HepG2 (cell line): ENCODE data around the gene MED12. TPM values are rescaled to one million over a fixed set of nuclear protein-coding genes. Genes with fewer than 3 reads are reported as not detected.

ENCODE experiments used
- CREM ChIP-seq, 2 experiments: sonication (generic) in 1 of 2; formaldehyde crosslinking in 1 of 2; IDR thresholded peaks; 2 replicates each; pipeline versions ENCODE4 v1.4.0 to v1.6.1; 2016 to 2020; ENCODE audit warnings: antibody characterized with exemption in 1 of 2, mild to moderate bottlenecking in 1 of 2, missing genetic modification reagents in 1 of 2
- FOXA1 ChIP-seq, 2 experiments: fragments of 450-650 bp in 1 of 2; sonication (generic) in 1 of 2; formaldehyde crosslinking in 1 of 2; IDR thresholded peaks; 2 replicates each; pipeline versions ENCODE4 v1.4.0 to v1.6.1; 2016 to 2020; ENCODE audit warnings: missing genetic modification reagents in 1 of 2
- FOXK1 ChIP-seq: sonication (generic); formaldehyde crosslinking; IDR thresholded peaks from 2 replicates; pipeline ENCODE4 v1.4.0; 2020; ENCODE audit warnings: low read depth, missing genetic modification reagents, borderline replicate concordance
- FOXO1 ChIP-seq: sonication (generic); formaldehyde crosslinking; IDR thresholded peaks from 2 replicates; pipeline ENCODE4 v1.4.0; 2020; ENCODE audit warnings: missing genetic modification reagents
- GABPB1 ChIP-seq: IDR thresholded peaks from 2 replicates; pipeline ENCODE4 v1.6.1; 2016; ENCODE audit warnings: mild to moderate bottlenecking, missing genetic modification reagents, moderate library complexity, missing compliant biosample characterization
- KDM6A ChIP-seq: IDR thresholded peaks from 2 replicates; pipeline ENCODE4 v1.6.1; 2016; ENCODE audit warnings: low read depth
- KLF13 ChIP-seq: sonication (generic); formaldehyde crosslinking; IDR thresholded peaks from 2 replicates; pipeline ENCODE4 v1.4.0; 2020; ENCODE audit warnings: mild to moderate bottlenecking, missing genetic modification reagents
- MAX ChIP-seq: IDR thresholded peaks from 2 replicates; pipeline ENCODE4 v1.6.1; 2012; ENCODE audit warnings: inconsistent platforms
- MXI1 ChIP-seq: IDR thresholded peaks from 3 replicates; pipeline ENCODE4 v1.6.1; 2012; ENCODE audit warnings: low read depth, low read length, inconsistent platforms, borderline replicate concordance
- MYC ChIP-seq: sonication (generic); formaldehyde crosslinking; IDR thresholded peaks from 2 replicates; pipeline ENCODE4 v1.9.0; 2021; ENCODE audit warnings: missing genetic modification reagents, borderline replicate concordance
- POLR2A ChIP-seq, 2 experiments: IDR thresholded peaks; 2 replicates each; pipeline ENCODE4 v1.6.1; 2011; ENCODE audit warnings: low read depth in 2 of 2, low read length in 2 of 2, mild to moderate bottlenecking in 1 of 2, moderate library complexity in 1 of 2; ENCODE audit not compliant: insufficient read depth in 1 of 2
- PRPF4 ChIP-seq: fragments of 200-400 bp; formaldehyde crosslinking; IDR thresholded peaks from 2 replicates; pipeline ENCODE4 v1.6.1; 2016; ENCODE audit warnings: low read length, low read depth; ENCODE audit not compliant: poor library complexity, severe bottlenecking
- RXRA ChIP-seq: sonication (generic); formaldehyde crosslinking; IDR thresholded peaks from 2 replicates; pipeline ENCODE4 v1.5.1; 2020; ENCODE audit warnings: missing genetic modification reagents
- SPEN ChIP-seq: sonication (generic); formaldehyde crosslinking; IDR thresholded peaks from 2 replicates; pipeline ENCODE4 v1.5.1; 2020; ENCODE audit warnings: low read depth, mild to moderate bottlenecking, missing genetic modification reagents
- SRSF1 ChIP-seq: fragments of 200-400 bp; formaldehyde crosslinking; optimal IDR thresholded peaks from 2 replicates; pipeline ENCODE3; 2017; ENCODE audit warnings: mild to moderate bottlenecking, low read depth, low read length, moderate library complexity
- TCF7L2 ChIP-seq: IDR thresholded peaks from 2 replicates; pipeline ENCODE4 v1.6.1; 2011; ENCODE audit warnings: mild to moderate bottlenecking, low read depth, low read length, moderate library complexity
- THAP11 ChIP-seq: IDR thresholded peaks from 2 replicates; pipeline ENCODE4 v1.6.1; 2016; ENCODE audit warnings: missing biosample characterization, missing genetic modification reagents
- ZNF253 ChIP-seq: sonication (generic); formaldehyde crosslinking; IDR thresholded peaks from 2 replicates; pipeline ENCODE4 v1.8.0; 2022; ENCODE audit warnings: mild to moderate bottlenecking, missing genetic modification reagents, borderline replicate concordance
- ZNF414 ChIP-seq: sonication (generic); formaldehyde crosslinking; IDR thresholded peaks from 2 replicates; pipeline ENCODE4 v1.5.0; 2020; ENCODE audit warnings: missing genetic modification reagents
- ZNF556 ChIP-seq: sonication (generic); formaldehyde crosslinking; IDR thresholded peaks from 2 replicates; pipeline ENCODE4 v1.4.0; 2020; ENCODE audit warnings: mild to moderate bottlenecking, missing genetic modification reagents, borderline replicate concordance
- ZNF687 ChIP-seq: sonication (generic); formaldehyde crosslinking; IDR thresholded peaks from 2 replicates; pipeline ENCODE4 v1.5.1; 2020; ENCODE audit warnings: mild to moderate bottlenecking, missing genetic modification reagents, moderate library complexity
- ZNF782 ChIP-seq: sonication (generic); formaldehyde crosslinking; IDR thresholded peaks from 2 replicates; pipeline ENCODE4 v1.4.0; 2020; ENCODE audit warnings: missing genetic modification reagents, mild to moderate bottlenecking, borderline replicate concordance
- polyA plus RNA-seq, 8 experiments: library from polyadenylated mRNA; depleted of rRNA in 3 of 8; stranded (reverse) in 7 of 8; unstranded in 1 of 8; fragments of >200 nt; fragmentation: Illumina TruSeq in 4 of 8; extraction: Trizol in 4 of 8; gene quantifications; 2 replicates each; pipeline versions ENCODE4 v1.2.1 to v1.2.3, GENCODE V29; 2011 to 2016; ENCODE audit warnings: low read depth in 4 of 8, missing spikeins in 1 of 8, mixed read lengths in 1 of 8; ENCODE audit not compliant: insufficient read depth in 1 of 8
- total RNA-seq, 5 experiments: library from RNA; depleted of rRNA; stranded (reverse); fragments of >200 nt; fragmentation: Illumina TruSeq; extraction: Trizol; gene quantifications; 2 replicates each; pipeline ENCODE4 v1.2.3, GENCODE V29; 2016; ENCODE audit warnings: low read depth in 1 of 5
- TF ChIP-seq, protein P1 (sequence below): sonication (generic); formaldehyde crosslinking; IDR thresholded peaks from 2 replicates; pipeline ENCODE4 v1.9.0; 2021; ENCODE audit warnings: missing genetic modification reagents, borderline replicate concordance
- TF ChIP-seq, protein P2 (sequence below): sonication (generic); formaldehyde crosslinking; IDR thresholded peaks from 2 replicates; pipeline ENCODE4 v1.4.0; 2020; ENCODE audit warnings: missing genetic modification reagents

MED12 gene
- total and polyA plus RNA-seq, 2 of the 13 experiments (the other 11 are each of a cell fraction or from before 2014, with no cell fraction given) = 9.4 to 15.0 TPM

DNA sequence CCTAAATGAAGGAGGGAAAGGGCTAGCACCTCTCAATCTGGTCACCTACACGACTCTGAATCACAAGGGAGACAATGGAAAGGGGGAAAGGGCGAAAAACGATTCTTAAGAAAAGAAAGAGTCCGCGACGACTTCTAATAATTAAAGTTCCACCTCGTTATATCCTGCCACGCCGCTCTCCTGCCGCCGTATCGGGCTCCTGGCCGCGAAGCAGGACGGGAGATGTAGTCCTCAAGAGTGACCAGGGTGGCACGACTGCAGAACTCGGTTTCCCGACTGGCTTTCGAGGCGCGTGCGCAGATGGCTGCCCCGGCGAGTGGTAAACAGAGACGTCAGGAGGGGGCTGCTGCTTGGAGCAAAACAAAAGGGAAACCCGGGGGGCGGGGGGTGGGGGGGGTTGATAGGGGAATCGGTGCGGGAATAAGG, 22.8 kb upstream of the MED12 start, which contains the start of gene FOXO4 (continued):
- no peak for TF ChIP-seq SRSF1
- TF ChIP-seq SPEN (CRISPR knock-in tag) = 0 out of 2 replicates have a peak, but pooled peaks have one; percentile 15
- TF ChIP-seq, protein P1, sequence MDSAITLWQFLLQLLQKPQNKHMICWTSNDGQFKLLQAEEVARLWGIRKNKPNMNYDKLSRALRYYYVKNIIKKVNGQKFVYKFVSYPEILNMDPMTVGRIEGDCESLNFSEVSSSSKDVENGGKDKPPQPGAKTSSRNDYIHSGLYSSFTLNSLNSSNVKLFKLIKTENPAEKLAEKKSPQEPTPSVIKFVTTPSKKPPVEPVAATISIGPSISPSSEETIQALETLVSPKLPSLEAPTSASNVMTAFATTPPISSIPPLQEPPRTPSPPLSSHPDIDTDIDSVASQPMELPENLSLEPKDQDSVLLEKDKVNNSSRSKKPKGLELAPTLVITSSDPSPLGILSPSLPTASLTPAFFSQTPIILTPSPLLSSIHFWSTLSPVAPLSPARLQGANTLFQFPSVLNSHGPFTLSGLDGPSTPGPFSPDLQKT (CRISPR knock-in tag) = no peak
- no peak for TF ChIP-seq ZNF556
- TF ChIP-seq POLR2A (IDR thresholded peaks at IDR 0.05; ENCODE audit: insufficient read depth in 1 of 2, low read depth in 2 of 2, low read length in 2 of 2) = peak in 1 of 2 experiments; percentile 56; a peak in 2 of 4 replicates
- TF ChIP-seq MYC (CRISPR knock-in tag) = peak; percentile 37; the same call in 1 of the 2 replicates
- no peak for TF ChIP-seq PRPF4
- TF ChIP-seq, protein P2, sequence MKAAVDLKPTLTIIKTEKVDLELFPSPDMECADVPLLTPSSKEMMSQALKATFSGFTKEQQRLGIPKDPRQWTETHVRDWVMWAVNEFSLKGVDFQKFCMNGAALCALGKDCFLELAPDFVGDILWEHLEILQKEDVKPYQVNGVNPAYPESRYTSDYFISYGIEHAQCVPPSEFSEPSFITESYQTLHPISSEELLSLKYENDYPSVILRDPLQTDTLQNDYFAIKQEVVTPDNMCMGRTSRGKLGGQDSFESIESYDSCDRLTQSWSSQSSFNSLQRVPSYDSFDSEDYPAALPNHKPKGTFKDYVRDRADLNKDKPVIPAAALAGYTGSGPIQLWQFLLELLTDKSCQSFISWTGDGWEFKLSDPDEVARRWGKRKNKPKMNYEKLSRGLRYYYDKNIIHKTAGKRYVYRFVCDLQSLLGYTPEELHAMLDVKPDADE (CRISPR knock-in tag) = no peak
- no peak for TF ChIP-seq ZNF414 (CRISPR knock-in tag)
- TF ChIP-seq ZNF687 (CRISPR knock-in tag) = peak; percentile 22; the same call in 1 of the 2 replicates
- TF ChIP-seq THAP11 = peak; percentile 97
- 0 out of 2 replicates have a peak, but pooled peaks have one; percentile 18 for TF ChIP-seq FOXO1 (CRISPR knock-in tag)
- TF ChIP-seq RXRA = no peak
- peak; percentile 58 for TF ChIP-seq GABPB1 (CRISPR knock-in tag)
- TF ChIP-seq FOXA1 (IDR thresholded peaks at IDR 0.05) = no peak
- TF ChIP-seq FOXA1 (CRISPR knock-in tag; IDR thresholded peaks at IDR 0.05) = 0 out of 2 replicates have a peak, but pooled peaks have one; percentile 35
- peak; percentile 34; the same call in 1 of the 3 replicates for TF ChIP-seq MXI1
- TF ChIP-seq MAX = peak; percentile 27; the same call in 1 of the 2 replicates
- peak; percentile 55; the same call in 1 of the 2 replicates for TF ChIP-seq CREM (IDR thresholded peaks at IDR 0.05)
- no peak for TF ChIP-seq CREM (CRISPR knock-in tag; IDR thresholded peaks at IDR 0.05)
- TF ChIP-seq KDM6A (CRISPR knock-in tag) = no peak
- TF ChIP-seq TCF7L2 = no peak
- TF ChIP-seq ZNF253 (CRISPR knock-in tag) = no peak
- no peak for TF ChIP-seq ZNF782 (CRISPR knock-in tag)
- TF ChIP-seq FOXK1 = peak; percentile 70; the same call in 1 of the 2 replicates
- TF ChIP-seq KLF13 (CRISPR knock-in tag) = no peak
